GM18502 (cell line): ENCODE measurements around the gene SMARCA5.

ENCODE experiments used
- ATAC-seq: cut with Tn5 transposase; IDR thresholded peaks from one replicate; pipeline ENCODE4 v1.9.1; 2021; ENCODE audit warnings: mild to moderate bottlenecking; ENCODE audit not compliant: unreplicated experiment, poor library complexity

The SMARCA5 gene

GRCh38 chr4:143531788-143532491 lies 18.4 kb downstream of the SMARCA5 start:
- ATAC-seq = no peak

- ATAC-seq = peak; percentile 60
Observed at GRCh38 chr4:143538979-143539669, 25.6 kb downstream of the SMARCA5 start.

GRCh38 chr4:143539670-143540023 lies 26.1 kb downstream of the SMARCA5 start:
- ATAC-seq = no peak

- no peak for ATAC-seq
Observed at GRCh38 chr4:143549928-143550327, 36.4 kb downstream of the SMARCA5 start.

- ATAC-seq = peak; percentile 78
Observed at GRCh38 chr4:143554728-143555597, 41.5 kb downstream of the SMARCA5 start.

- no peak for ATAC-seq
Observed at GRCh38 chr4:143555676-143556075, 42.2 kb downstream of the SMARCA5 start.

- no peak for ATAC-seq
Observed at GRCh38 chr4:143558286-143558685, 44.8 kb downstream of the SMARCA5 start.

- peak; percentile 85 for ATAC-seq
Observed at GRCh38 chr4:143558823-143559756, 45.6 kb downstream of the SMARCA5 start.

GRCh38 chr4:143559757-143560147 lies 46.2 kb downstream of the SMARCA5 start:
- no peak for ATAC-seq

- no peak for ATAC-seq
Observed at GRCh38 chr4:143564472-143564871, 51.0 kb downstream of the SMARCA5 start.

GRCh38 chr4:143575331-143575730 lies 61.8 kb downstream of the SMARCA5 start:
- no peak for ATAC-seq

- ATAC-seq = no peak
Observed at GRCh38 chr4:143581331-143581946, 67.9 kb downstream of the SMARCA5 start.

GRCh38 chr4:143585548-143585947 lies 72.0 kb downstream of the SMARCA5 start:
- ATAC-seq = no peak

- no peak for ATAC-seq
Observed at GRCh38 chr4:143586080-143586479, 72.6 kb downstream of the SMARCA5 start.

GRCh38 chr4:143587703-143588102 lies 74.2 kb downstream of the SMARCA5 start:
- no peak for ATAC-seq

GRCh38 chr4:143597276-143597675 lies 83.8 kb downstream of the SMARCA5 start:
- no peak for ATAC-seq

- ATAC-seq = no peak
Observed at GRCh38 chr4:143598816-143599215, 85.3 kb downstream of the SMARCA5 start.

GRCh38 chr4:143599827-143600226 lies 86.3 kb downstream of the SMARCA5 start:
- no peak for ATAC-seq

- no peak for ATAC-seq
Observed at GRCh38 chr4:143606480-143606879, 93.0 kb downstream of the SMARCA5 start.
